HG02798 (cell line): ENCODE results near the gene RBBP4.

Source experiments
- ATAC-seq: cut with Tn5 transposase; IDR thresholded peaks from one replicate; pipeline ENCODE4 v1.9.1; 2021; ENCODE audit warnings: mild to moderate bottlenecking; ENCODE audit not compliant: unreplicated experiment, poor library complexity

RBBP4 gene

GRCh38 chr1:32716312-32717148, 65.5 kb downstream of the RBBP4 start:
- ATAC-seq, result peak; percentile 57

GRCh38 chr1:32717503-32717902, 66.5 kb downstream of the RBBP4 start:
- no peak for ATAC-seq

GRCh38 chr1:32718036-32718435, 67.0 kb downstream of the RBBP4 start:
- ATAC-seq, result no peak

GRCh38 chr1:32718527-32718926, 67.5 kb downstream of the RBBP4 start:
- ATAC-seq, result no peak

GRCh38 chr1:32719681-32720275, 68.8 kb downstream of the RBBP4 start:
- ATAC-seq, result no peak

- no peak for ATAC-seq
Observed at GRCh38 chr1:32724678-32725614, 73.9 kb downstream of the RBBP4 start.

- ATAC-seq, result no peak
Observed at GRCh38 chr1:32725615-32725982, 74.6 kb downstream of the RBBP4 start.

- no peak for ATAC-seq
Observed at GRCh38 chr1:32727876-32728275, 76.9 kb downstream of the RBBP4 start.

- ATAC-seq, result no peak
Observed at GRCh38 chr1:32728413-32729077, 77.5 kb downstream of the RBBP4 start.

GRCh38 chr1:32729254-32730046, 78.4 kb downstream of the RBBP4 start:
- ATAC-seq, result no peak

GRCh38 chr1:32733582-32734321, 82.7 kb downstream of the RBBP4 start:
- ATAC-seq, result peak; percentile 62
